Measurements from ENCODE around the gene IL17RA. TPM values are rescaled to one million over a fixed set of nuclear protein-coding genes. Genes with fewer than 3 reads are reported as not detected.
"Not testable (repeated sequence)": the region's sequence is repeated elsewhere in the genome, so short reads cannot be mapped to it uniquely, and the experiment has no call there.

Gene IL17RA, protein sequence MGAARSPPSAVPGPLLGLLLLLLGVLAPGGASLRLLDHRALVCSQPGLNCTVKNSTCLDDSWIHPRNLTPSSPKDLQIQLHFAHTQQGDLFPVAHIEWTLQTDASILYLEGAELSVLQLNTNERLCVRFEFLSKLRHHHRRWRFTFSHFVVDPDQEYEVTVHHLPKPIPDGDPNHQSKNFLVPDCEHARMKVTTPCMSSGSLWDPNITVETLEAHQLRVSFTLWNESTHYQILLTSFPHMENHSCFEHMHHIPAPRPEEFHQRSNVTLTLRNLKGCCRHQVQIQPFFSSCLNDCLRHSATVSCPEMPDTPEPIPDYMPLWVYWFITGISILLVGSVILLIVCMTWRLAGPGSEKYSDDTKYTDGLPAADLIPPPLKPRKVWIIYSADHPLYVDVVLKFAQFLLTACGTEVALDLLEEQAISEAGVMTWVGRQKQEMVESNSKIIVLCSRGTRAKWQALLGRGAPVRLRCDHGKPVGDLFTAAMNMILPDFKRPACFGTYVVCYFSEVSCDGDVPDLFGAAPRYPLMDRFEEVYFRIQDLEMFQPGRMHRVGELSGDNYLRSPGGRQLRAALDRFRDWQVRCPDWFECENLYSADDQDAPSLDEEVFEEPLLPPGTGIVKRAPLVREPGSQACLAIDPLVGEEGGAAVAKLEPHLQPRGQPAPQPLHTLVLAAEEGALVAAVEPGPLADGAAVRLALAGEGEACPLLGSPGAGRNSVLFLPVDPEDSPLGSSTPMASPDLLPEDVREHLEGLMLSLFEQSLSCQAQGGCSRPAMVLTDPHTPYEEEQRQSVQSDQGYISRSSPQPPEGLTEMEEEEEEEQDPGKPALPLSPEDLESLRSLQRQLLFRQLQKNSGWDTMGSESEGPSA
- polyA plus RNA-seq: 1 to 10 TPM; 3.8 TPM

DNA sequence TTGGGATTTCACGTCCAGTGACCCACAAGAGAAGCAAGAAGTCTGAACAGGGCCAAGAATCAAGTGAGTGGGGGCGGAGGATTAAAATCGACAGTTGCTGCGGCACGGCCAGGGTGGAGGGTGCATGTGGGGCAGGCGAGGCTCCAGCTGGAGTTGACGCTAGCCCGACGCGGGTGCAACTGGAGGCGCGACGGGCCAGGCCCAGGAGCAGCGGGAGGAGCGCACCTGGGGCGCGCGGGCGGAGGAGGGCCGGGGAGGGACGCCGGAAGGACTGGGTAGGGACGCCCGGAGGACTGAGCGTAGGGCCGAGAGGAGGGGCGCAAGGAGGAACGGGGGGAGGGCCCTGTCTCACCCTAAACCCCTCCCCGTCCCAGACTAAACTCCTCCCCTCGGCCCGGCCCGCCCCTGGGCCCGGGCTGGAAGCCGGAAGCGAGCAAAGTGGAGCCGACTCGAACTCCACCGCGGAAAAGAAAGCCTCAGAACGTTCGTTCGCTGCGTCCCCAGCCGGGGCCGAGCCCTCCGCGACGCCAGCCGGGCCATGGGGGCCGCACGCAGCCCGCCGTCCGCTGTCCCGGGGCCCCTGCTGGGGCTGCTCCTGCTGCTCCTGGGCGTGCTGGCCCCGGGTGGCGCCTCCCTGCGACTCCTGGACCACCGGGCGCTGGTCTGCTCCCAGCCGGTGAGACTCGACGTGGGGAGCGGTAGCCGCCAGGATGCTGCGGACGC, at the start of gene IL17RA:
TSS of gene IL17RA (plus strand) at position 447 of the 723 bp plus-strand sequence. CDS start at position 539, 92 bp downstream.
- H3K27me3 ChIP-seq (ENCODE audit: control insufficient read depth in 1 of 2, insufficient read depth in 2 of 2, low read length in 2 of 2): no peaks in the 10 kb centered on the region
- peak within 1 kb of the TSS; percentile 89 to 91 for H3K27ac ChIP-seq (ENCODE audit: low read depth in 2 of 2, low read length in 1 of 2)
- H3K4me3 ChIP-seq (ENCODE audit: low read depth in 1 of 2, low read length in 2 of 2): peak within 1 kb of the TSS; percentile 83 to 98
- WGBS, 2 donors: 1% methylated on average over 57 to 68 of the region's 68 CpGs
- no peaks in the 10 kb centered on the region for H3K36me3 ChIP-seq (ENCODE audit: control insufficient read depth in 2 of 2, insufficient read depth in 2 of 2, low read length in 1 of 2)
- no peaks in the 10 kb centered on the region for H3K4me1 ChIP-seq (ENCODE audit: control insufficient read depth in 2 of 2, insufficient read depth in 2 of 2, low read length in 1 of 2)
- H3K9me3 ChIP-seq (ENCODE audit: control insufficient read depth in 2 of 2, insufficient read depth in 1 of 2, low read depth in 1 of 2, low read length in 1 of 2): no peaks in the 10 kb centered on the region

DNA sequence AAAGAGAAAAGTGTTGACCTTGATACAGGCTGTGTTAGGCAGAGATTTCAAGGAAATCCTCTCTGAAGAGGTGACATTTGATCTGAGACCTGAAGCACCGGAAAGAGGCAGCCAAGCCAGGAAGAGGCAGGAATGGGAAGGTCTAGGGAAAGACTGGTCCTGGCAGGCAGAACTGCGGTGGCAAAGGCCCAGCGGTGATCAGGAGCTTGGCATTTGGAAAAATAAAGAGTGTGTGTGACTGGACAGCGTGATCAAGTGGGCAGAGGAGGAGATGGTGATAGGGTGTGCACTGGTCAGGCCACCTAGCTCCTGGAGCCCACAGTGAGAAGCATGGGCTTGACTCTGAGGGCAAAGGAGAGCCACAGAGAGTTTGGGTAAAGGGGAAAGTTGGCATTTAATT, 49.6 kb upstream of the IL17RA start:
- Histone ChIP-seq H3K4me1 (ENCODE audit: control insufficient read depth in 2 of 2, insufficient read depth in 2 of 2, low read length in 1 of 2) (peaks cover 0 to 3% of the 10 kb centered on the region in 2 donors), H3K27me3 (ENCODE audit: control insufficient read depth in 1 of 2, insufficient read depth in 2 of 2, low read length in 2 of 2) (no peaks in the 10 kb centered on the region), H3K36me3 (ENCODE audit: control insufficient read depth in 2 of 2, insufficient read depth in 2 of 2, low read length in 1 of 2) (no peaks in the 10 kb centered on the region), H3K9me3 (ENCODE audit: control insufficient read depth in 2 of 2, insufficient read depth in 1 of 2, low read depth in 1 of 2, low read length in 1 of 2) (peaks cover 2% of the 10 kb centered on the region in 2 donors), H3K4me3 (ENCODE audit: low read depth in 1 of 2, low read length in 2 of 2) (no peak overlapping the region), H3K27ac (ENCODE audit: low read depth in 2 of 2, low read length in 1 of 2) (no peak overlapping the region)
- 42 to 61% methylated on average over 4 of the region's 4 CpGs for WGBS, 2 donors

DNA sequence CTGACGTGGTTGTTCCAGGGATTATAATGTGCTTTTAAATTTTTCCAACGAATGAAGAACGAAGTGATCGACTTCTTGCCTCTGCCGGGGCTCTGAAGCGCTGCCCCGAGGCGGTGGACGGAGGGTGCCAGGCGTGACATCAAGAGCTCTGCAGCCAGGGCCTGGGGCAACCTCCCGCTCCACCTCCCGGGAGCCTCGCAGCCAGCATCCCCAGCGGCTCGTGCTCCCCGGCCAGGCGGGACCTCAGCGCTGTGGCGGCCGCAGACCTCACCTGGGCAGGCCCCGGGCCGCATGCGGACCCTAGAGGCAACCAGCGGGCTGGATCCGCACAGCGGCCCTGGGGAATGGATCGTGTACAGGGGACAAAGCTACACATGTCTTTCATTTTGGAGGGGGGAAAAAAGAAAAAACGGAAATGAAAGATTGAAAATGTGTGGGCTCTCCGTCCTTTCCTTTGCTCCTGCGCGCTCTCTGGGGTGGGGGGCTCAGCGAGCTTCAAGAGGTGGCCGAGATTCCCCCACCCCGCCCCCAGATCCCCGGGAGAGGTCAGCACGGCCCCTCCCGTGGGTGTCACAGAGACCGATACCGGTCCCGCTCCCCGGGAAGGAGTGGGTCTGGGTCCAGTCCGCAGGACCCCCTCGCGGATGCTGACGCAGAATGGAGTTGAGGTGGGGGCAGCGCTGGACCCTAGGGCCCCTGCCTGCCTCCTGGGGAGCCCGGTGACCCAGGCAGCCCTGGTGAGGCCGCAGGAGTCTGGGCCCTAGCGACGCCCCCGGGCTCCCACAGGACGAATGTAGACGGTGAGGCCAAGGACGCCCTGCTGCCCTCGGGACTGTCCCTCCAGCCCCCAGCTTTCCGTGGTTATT, 48.6 kb upstream of the IL17RA start:
- not testable (repeated sequence) for H3K36me3 ChIP-seq (ENCODE audit: control insufficient read depth in 2 of 2, insufficient read depth in 2 of 2, low read length in 1 of 2); H3K27me3 ChIP-seq (ENCODE audit: control insufficient read depth in 1 of 2, insufficient read depth in 2 of 2, low read length in 2 of 2); H3K27ac ChIP-seq (ENCODE audit: low read depth in 2 of 2, low read length in 1 of 2); H3K9me3 ChIP-seq (ENCODE audit: control insufficient read depth in 2 of 2, insufficient read depth in 1 of 2, low read depth in 1 of 2, low read length in 1 of 2); H3K4me1 ChIP-seq (ENCODE audit: control insufficient read depth in 2 of 2, insufficient read depth in 2 of 2, low read length in 1 of 2)
- peak overlapping the region; percentile 45 for H3K4me3 ChIP-seq (ENCODE audit: low read depth in 1 of 2, low read length in 2 of 2)
- WGBS, 2 donors: 21 to 23% methylated on average over 50 to 56 of the region's 56 CpGs

DNA sequence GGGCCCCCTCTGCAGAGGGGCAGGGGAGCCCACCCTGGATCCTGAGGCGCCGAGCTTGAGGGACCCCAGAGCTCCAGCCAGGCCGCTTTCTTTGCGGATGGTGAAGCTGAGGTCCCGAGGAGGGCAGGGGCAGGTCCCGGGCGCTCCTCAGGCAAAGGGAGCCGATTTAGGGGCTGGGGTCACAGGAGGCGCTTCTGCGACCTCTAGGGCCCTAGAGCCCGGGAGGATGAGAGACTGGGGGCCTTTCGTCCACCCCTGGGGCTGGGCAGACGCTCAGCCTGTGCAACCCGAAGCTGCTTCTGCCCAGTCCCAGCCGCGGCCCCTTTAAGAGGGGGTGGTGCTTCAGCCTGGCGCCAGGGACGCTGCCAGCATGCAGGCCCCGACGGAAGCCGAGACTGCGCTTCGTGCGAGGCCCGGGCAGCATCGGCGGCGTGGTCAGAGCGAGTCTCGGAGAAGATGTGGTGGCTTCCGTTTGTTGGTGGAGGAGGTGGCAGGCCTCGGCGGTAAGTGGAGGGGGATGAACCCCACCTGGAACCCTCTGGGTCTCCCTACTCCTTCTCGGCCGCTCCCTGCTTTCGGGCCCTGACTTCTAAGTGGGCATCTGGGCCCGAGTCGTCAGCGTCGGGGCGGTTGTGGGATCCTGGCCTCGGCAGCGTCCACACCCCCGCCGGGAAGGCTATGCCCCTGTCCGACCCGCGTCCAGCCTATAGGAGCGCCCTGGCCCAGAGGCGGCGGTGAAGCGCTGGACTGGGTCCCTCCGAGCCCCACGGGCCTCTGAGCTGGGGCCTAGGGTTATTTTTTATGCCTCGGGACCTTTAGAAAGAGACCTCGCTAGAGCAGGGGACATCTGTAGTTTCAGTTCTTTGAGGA, 47.7 kb upstream of the IL17RA start:
- H3K27me3 ChIP-seq (ENCODE audit: control insufficient read depth in 1 of 2, insufficient read depth in 2 of 2, low read length in 2 of 2); H3K4me1 ChIP-seq (ENCODE audit: control insufficient read depth in 2 of 2, insufficient read depth in 2 of 2, low read length in 1 of 2); H3K36me3 ChIP-seq (ENCODE audit: control insufficient read depth in 2 of 2, insufficient read depth in 2 of 2, low read length in 1 of 2); H3K9me3 ChIP-seq (ENCODE audit: control insufficient read depth in 2 of 2, insufficient read depth in 1 of 2, low read depth in 1 of 2, low read length in 1 of 2): not testable (repeated sequence)
- WGBS, 2 donors: 25 to 27% methylated on average over 34 to 38 of the region's 56 CpGs
- peak overlapping the region; percentile 51 to 62 for H3K4me3 ChIP-seq (ENCODE audit: low read depth in 1 of 2, low read length in 2 of 2)
- peak overlapping the region in 1 of 2 donors; percentile 55 for H3K27ac ChIP-seq (ENCODE audit: low read depth in 2 of 2, low read length in 1 of 2)

DNA sequence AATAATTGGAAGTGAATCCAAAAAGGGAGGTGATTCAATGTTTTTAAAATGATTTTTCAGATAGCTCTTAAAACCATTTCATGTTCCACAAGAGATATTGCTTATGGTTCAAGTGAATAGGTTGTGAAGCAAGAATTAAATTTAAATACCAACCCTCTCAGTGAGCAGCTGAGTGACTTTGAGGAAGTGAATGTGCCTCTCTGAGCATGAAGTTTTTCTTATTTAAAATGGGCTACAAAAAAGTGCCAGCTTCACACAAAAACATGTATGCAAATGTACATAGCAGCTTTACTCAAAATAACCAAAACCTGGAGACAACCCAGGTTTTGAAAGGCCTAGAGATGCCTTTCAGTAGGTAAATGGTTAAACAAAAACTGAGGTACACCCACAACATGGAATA, 41.3 kb upstream of the IL17RA start:
- Histone ChIP-seq H3K4me3 (ENCODE audit: low read depth in 1 of 2, low read length in 2 of 2) (no peak overlapping the region), H3K36me3 (ENCODE audit: control insufficient read depth in 2 of 2, insufficient read depth in 2 of 2, low read length in 1 of 2) (no peaks in the 10 kb centered on the region)

DNA sequence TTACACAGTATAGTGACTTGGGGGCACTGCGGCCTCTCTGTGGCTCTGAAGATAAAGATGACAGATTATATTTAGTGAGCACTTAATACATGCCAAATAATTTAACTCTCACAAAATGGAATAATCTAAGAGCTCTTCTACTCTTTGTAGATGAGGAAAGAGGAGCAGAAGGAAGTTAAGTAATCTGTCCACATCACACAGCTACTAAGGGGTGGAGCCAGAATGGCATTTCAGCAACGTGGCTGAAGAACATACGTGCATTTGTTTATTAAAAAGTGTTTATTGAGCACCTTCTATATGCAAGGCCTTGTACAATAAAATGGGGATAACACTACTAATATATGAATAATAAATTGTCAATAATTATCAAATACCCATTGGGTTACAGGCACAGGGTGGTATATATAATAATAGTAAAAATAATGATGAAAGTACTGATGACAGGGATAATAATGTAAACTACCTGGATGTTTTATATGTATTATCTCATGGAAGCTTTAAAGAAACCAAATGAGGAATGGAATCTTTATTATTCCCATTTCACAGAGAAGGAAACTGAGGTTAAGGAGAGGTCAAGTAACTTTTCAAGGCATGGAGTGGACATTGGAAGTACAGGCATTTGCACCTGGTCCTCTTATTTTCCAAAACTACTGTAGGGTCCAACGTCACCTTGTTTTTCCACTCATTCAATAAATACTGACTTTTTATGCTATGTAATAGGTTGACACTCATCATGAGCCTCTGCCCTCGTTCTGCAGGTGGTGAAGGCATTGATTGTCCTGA, 38.0 kb upstream of the IL17RA start:
- Histone ChIP-seq H3K4me3 (ENCODE audit: low read depth in 1 of 2, low read length in 2 of 2) (no peak overlapping the region), H3K36me3 (ENCODE audit: control insufficient read depth in 2 of 2, insufficient read depth in 2 of 2, low read length in 1 of 2) (no peaks in the 10 kb centered on the region), H3K9me3 (ENCODE audit: control insufficient read depth in 2 of 2, insufficient read depth in 1 of 2, low read depth in 1 of 2, low read length in 1 of 2) (no peaks in the 10 kb centered on the region), H3K27me3 (ENCODE audit: control insufficient read depth in 1 of 2, insufficient read depth in 2 of 2, low read length in 2 of 2) (no peaks in the 10 kb centered on the region), H3K4me1 (ENCODE audit: control insufficient read depth in 2 of 2, insufficient read depth in 2 of 2, low read length in 1 of 2) (no peaks in the 10 kb centered on the region), H3K27ac (ENCODE audit: low read depth in 2 of 2, low read length in 1 of 2) (no peak overlapping the region)
- 65 to 67% methylated on average over 5 of the region's 5 CpGs for WGBS, 2 donors

More for the DNA sequence above, 41.3 kb upstream of the IL17RA start:
- H3K27me3 ChIP-seq (ENCODE audit: control insufficient read depth in 1 of 2, insufficient read depth in 2 of 2, low read length in 2 of 2): no peaks in the 10 kb centered on the region
- no peak overlapping the region for H3K27ac ChIP-seq (ENCODE audit: low read depth in 2 of 2, low read length in 1 of 2)
- H3K9me3 ChIP-seq (ENCODE audit: control insufficient read depth in 2 of 2, insufficient read depth in 1 of 2, low read depth in 1 of 2, low read length in 1 of 2): no peaks in the 10 kb centered on the region
- H3K4me1 ChIP-seq (ENCODE audit: control insufficient read depth in 2 of 2, insufficient read depth in 2 of 2, low read length in 1 of 2): no peaks in the 10 kb centered on the region

DNA sequence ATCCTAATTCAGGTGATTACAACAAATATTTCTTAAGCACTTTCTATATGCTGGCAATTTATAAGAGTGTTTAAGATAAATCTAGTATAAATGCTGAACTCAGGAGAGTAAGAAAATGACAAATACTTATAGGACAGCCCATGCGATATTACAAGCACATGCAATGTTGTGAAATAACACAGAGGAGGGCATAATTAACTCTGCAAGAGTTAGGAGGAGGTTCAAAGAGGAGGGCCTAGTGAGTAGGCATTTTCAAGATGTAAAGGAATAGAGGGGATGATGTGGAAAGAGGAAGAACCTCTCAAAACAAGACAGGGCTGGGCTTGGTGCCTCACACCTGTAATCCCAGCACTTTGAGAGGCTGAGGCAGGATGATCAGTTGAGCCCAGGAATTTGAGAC, 37.1 kb upstream of the IL17RA start:
- Histone ChIP-seq H3K27me3 (ENCODE audit: control insufficient read depth in 1 of 2, insufficient read depth in 2 of 2, low read length in 2 of 2) (no peaks in the 10 kb centered on the region), H3K4me1 (ENCODE audit: control insufficient read depth in 2 of 2, insufficient read depth in 2 of 2, low read length in 1 of 2) (no peaks in the 10 kb centered on the region), H3K27ac (ENCODE audit: low read depth in 2 of 2, low read length in 1 of 2) (no peak overlapping the region), H3K9me3 (ENCODE audit: control insufficient read depth in 2 of 2, insufficient read depth in 1 of 2, low read depth in 1 of 2, low read length in 1 of 2) (no peaks in the 10 kb centered on the region), H3K36me3 (ENCODE audit: control insufficient read depth in 2 of 2, insufficient read depth in 2 of 2, low read length in 1 of 2) (no peaks in the 10 kb centered on the region), H3K4me3 (ENCODE audit: low read depth in 1 of 2, low read length in 2 of 2) (no peak overlapping the region)
- 94% methylated on average over 1 of the region's 1 CpG for WGBS, 2 donors

DNA sequence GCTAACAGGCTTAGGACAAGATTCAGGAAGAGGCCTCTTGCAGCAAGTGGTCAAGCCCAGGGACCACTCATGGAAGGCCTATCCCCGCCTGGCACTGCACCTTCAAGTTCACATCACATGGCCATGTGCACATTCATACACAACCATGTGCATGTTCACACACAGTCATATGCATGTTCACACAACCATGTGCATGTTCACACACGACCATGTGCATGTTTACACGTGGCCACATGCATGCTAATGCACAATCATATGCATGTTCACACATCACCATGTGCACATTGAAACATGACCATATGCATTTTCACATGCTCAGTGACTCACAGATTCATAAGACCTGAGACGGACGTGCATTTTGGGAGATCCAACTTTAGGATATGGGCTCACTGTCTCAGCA, 28.7 kb upstream of the IL17RA start:
- Histone ChIP-seq H3K27me3 (ENCODE audit: control insufficient read depth in 1 of 2, insufficient read depth in 2 of 2, low read length in 2 of 2) (no peaks in the 10 kb centered on the region), H3K36me3 (ENCODE audit: control insufficient read depth in 2 of 2, insufficient read depth in 2 of 2, low read length in 1 of 2) (peaks cover 0 to 5% of the 10 kb centered on the region in 2 donors), H3K4me1 (ENCODE audit: control insufficient read depth in 2 of 2, insufficient read depth in 2 of 2, low read length in 1 of 2) (no peaks in the 10 kb centered on the region), H3K9me3 (ENCODE audit: control insufficient read depth in 2 of 2, insufficient read depth in 1 of 2, low read depth in 1 of 2, low read length in 1 of 2) (peaks cover 0 to 4% of the 10 kb centered on the region in 2 donors), H3K27ac (ENCODE audit: low read depth in 2 of 2, low read length in 1 of 2) (no peak overlapping the region), H3K4me3 (ENCODE audit: low read depth in 1 of 2, low read length in 2 of 2) (no peak overlapping the region)
- 76 to 83% methylated on average over 5 of the region's 5 CpGs for WGBS, 2 donors
